Naive thymus-derived CD4-positive, alpha-beta T cell (primary cell): Measurements from ENCODE around the gene ABHD4. TPM values are rescaled to one million over a fixed set of nuclear protein-coding genes. Genes with fewer than 3 reads are reported as not detected.

Source experiments
- ATAC-seq: fragments of 150-1000 bp; cut with Tn5 transposase; 2 replicates; pipeline ENCODE4 v1.10.0; 2021; ENCODE audit warnings: mild to moderate bottlenecking, moderate library complexity
- CTCF ChIA-PET: fragments of 350-600 bp; sonication (Branson Sonifier 250); formaldehyde crosslinking; loops from one replicate; lab custom pipeline; 2021; ENCODE audit warnings: antibody characterized with exemption; lab: Charles Lee
- POLR2A ChIA-PET: fragments of 350-600 bp; sonication (Branson Sonifier 250); formaldehyde crosslinking; loops from one replicate; lab custom pipeline; 2021; ENCODE audit warnings: antibody characterized with exemption, inconsistent platforms; lab: Charles Lee
- DNase-seq, 9 donors: peaks; one replicate each; pipeline versions ENCODE4 v3.0.0 to v3.0.0-alpha.2; 2020 to 2022; ENCODE audit warnings: mixed read lengths in 1 of 9
- H3K27ac ChIP-seq: one replicate; pipeline ENCODE4 v1.7.0; 2013; ENCODE audit warnings: mild to moderate bottlenecking, low read depth, low read length, moderate library complexity
- H3K27me3 ChIP-seq, 2 donors: one replicate each; pipeline ENCODE4 v1.7.0; 2013; ENCODE audit warnings: low read length in 2 of 2, mild to moderate bottlenecking in 2 of 2, moderate library complexity in 2 of 2; ENCODE audit not compliant: control insufficient read depth in 2 of 2, insufficient read depth in 2 of 2
- H3K36me3 ChIP-seq, 3 experiments: 1 replicate in 2 of 3; 2 replicates in 1 of 3; pipeline ENCODE4 v1.7.0; 2013; ENCODE audit warnings: low read length in 3 of 3, mild to moderate bottlenecking in 3 of 3, moderate library complexity in 1 of 3; ENCODE audit not compliant: insufficient read depth in 3 of 3, control insufficient read depth in 2 of 3
- H3K4me1 ChIP-seq, 2 donors: one replicate each; pipeline ENCODE4 v1.7.0; 2013; ENCODE audit warnings: low read length in 2 of 2, mild to moderate bottlenecking in 2 of 2, moderate library complexity in 1 of 2; ENCODE audit not compliant: control insufficient read depth in 2 of 2, insufficient read depth in 2 of 2
- H3K4me3 ChIP-seq: 2 replicates; pipeline ENCODE4 v1.7.0; 2013; ENCODE audit warnings: mild to moderate bottlenecking, low read length
- H3K9me3 ChIP-seq, 3 experiments: 1 replicate in 2 of 3; 2 replicates in 1 of 3; pipeline ENCODE4 v1.7.0; 2013; ENCODE audit warnings: low read length in 3 of 3; ENCODE audit not compliant: control insufficient read depth in 2 of 3
- H3K27ac Mint-ChIP-seq, 9 donors: one replicate each; pipeline ENCODE4 v1.8.0; 2020 to 2022; ENCODE audit warnings: mixed read lengths in 9 of 9, mild to moderate bottlenecking in 8 of 9, moderate library complexity in 5 of 9, inconsistent platforms in 2 of 9
- H3K27me3 Mint-ChIP-seq, 5 donors: one replicate each; pipeline ENCODE4 v1.8.0; 2021 to 2022; ENCODE audit warnings: mixed read lengths in 5 of 5, mild to moderate bottlenecking in 1 of 5
- H3K36me3 Mint-ChIP-seq, 5 donors: one replicate each; pipeline ENCODE4 v1.8.0; 2020 to 2022; ENCODE audit warnings: mixed read lengths in 5 of 5, mild to moderate bottlenecking in 3 of 5, inconsistent platforms in 1 of 5
- H3K4me1 Mint-ChIP-seq, 7 donors: one replicate each; pipeline ENCODE4 v1.8.0; 2020 to 2022; ENCODE audit warnings: mixed read lengths in 7 of 7, mild to moderate bottlenecking in 3 of 7, inconsistent platforms in 1 of 7
- H3K4me3 Mint-ChIP-seq, 10 donors: one replicate each; pipeline ENCODE4 v1.8.0; 2020 to 2022; ENCODE audit warnings: mild to moderate bottlenecking in 10 of 10, mixed read lengths in 10 of 10, moderate library complexity in 6 of 10, inconsistent platforms in 2 of 10
- H3K9me3 Mint-ChIP-seq, 11 donors: one replicate each; pipeline ENCODE4 v1.8.0; 2020 to 2022; ENCODE audit warnings: mixed read lengths in 11 of 11, mild to moderate bottlenecking in 4 of 11, inconsistent platforms in 1 of 11, moderate library complexity in 1 of 11
- intact Hi-C, 2 donors: fragments of 100-400 bp; cut with micrococcal nuclease; formaldehyde crosslinking; loops; one replicate each; pipeline ENCODE4 v1.15.1; 2023
- polyA plus RNA-seq, 2 donors: library from polyadenylated mRNA; unstranded; fragments of 300-500 nt; fragmentation: Illumina TruSeq; gene quantifications; one replicate each; pipeline ENCODE4 v1.2.3, GENCODE V29; 2021
- total RNA-seq, 6 experiments: library from RNA in 5 of 6; stranded (reverse) in 5 of 6; gene quantifications; 1 replicate in 5 of 6; 2 replicates in 1 of 6; pipeline ENCODE4 v1.2.3 and lab custom pipeline; 2021 to 2026

The ABHD4 gene
- total and polyA plus RNA-seq, 7 experiments from 2014 or later: 6.7 to 16.3 (median 14.4) TPM

- H3K9me3 Mint-ChIP-seq: no peaks in the 10 kb centered on the region
- peak overlapping the region in 8 of 10 donors; percentile 17 to 82 (median 34) for H3K4me3 Mint-ChIP-seq
- H3K27me3 Mint-ChIP-seq: no peaks in the 10 kb centered on the region
- ChIA-PET CTCF (no interaction called here), POLR2A (interaction anchor here (0.6 kb wide), 1 partner anchor 275 kb away, joined by 4 read pairs; no protein-coding TSS in a partner anchor)
- no peaks in the 10 kb centered on the region for H3K9me3 ChIP-seq
- peak overlapping the region; percentile 2 to 95 (median 79) for H3K27ac Mint-ChIP-seq
- H3K36me3 Mint-ChIP-seq: peaks cover 0 to 40% (median 31%) of the 10 kb centered on the region in 5 donors
- peaks cover 12 to 30% (median 17%) of the 10 kb centered on the region in 3 experiments for H3K36me3 ChIP-seq
- H3K4me1 Mint-ChIP-seq: peaks cover 34 to 81% (median 63%) of the 10 kb centered on the region in 7 donors
- no peaks in the 10 kb centered on the region for H3K27me3 ChIP-seq
- H3K4me1 ChIP-seq: peaks cover 3 to 13% of the 10 kb centered on the region in 2 donors
- no peak for ATAC-seq
- H3K27ac ChIP-seq: no peak overlapping the region
- DNase-seq: no peak
- no peak overlapping the region for H3K4me3 ChIP-seq
- intact Hi-C loops: loop anchor here in 1 of 2 donors (1.0 kb wide), 1 partner anchor 11 kb away; no protein-coding TSS in a partner anchor
These were observed 20.7 kb upstream of the ABHD4 start for GRCh38 chr14:22577334-22577908.

- ChIA-PET POLR2A (interaction anchor here (0.6 kb wide), 1 partner anchor 1530 kb away, joined by 3 read pairs; no protein-coding TSS in a partner anchor), CTCF (no interaction called here)
- Histone ChIP-seq H3K4me1 (peaks cover 12 to 25% of the 10 kb centered on the region in 2 donors), H3K27me3 (no peaks in the 10 kb centered on the region), H3K4me3 (no peak overlapping the region), H3K36me3 (peaks cover 5 to 12% (median 7%) of the 10 kb centered on the region in 3 experiments), H3K27ac (peak overlapping the region; percentile 28), H3K9me3 (no peaks in the 10 kb centered on the region)
- intact Hi-C loops: no loop called here
- Mint-ChIP-seq H3K27me3 (no peaks in the 10 kb centered on the region), H3K9me3 (no peaks in the 10 kb centered on the region), H3K4me3 (peak overlapping the region; percentile 26 to 82 (median 44)), H3K36me3 (peaks cover 0 to 28% (median 17%) of the 10 kb centered on the region in 5 donors), H3K4me1 (peaks cover 51 to 92% (median 75%) of the 10 kb centered on the region in 7 donors), H3K27ac (peak overlapping the region; percentile 48 to 92 (median 73))
- no peak for ATAC-seq
- DNase-seq: no peak
These were observed 18.9 kb upstream of the ABHD4 start for GRCh38 chr14:22579236-22579635.

GRCh38 chr14:22579881-22580280, 18.2 kb upstream of the ABHD4 start:
- Mint-ChIP-seq H3K27ac (peak overlapping the region in 6 of 9 donors; percentile 1 to 79 (median 55)), H3K27me3 (no peaks in the 10 kb centered on the region), H3K4me3 (peak overlapping the region in 3 of 10 donors; percentile 10 to 27 (median 16)), H3K36me3 (peaks cover 0 to 27% (median 11%) of the 10 kb centered on the region in 5 donors), H3K4me1 (peaks cover 57 to 92% (median 75%) of the 10 kb centered on the region in 7 donors), H3K9me3 (no peaks in the 10 kb centered on the region)
- Histone ChIP-seq H3K36me3 (peaks cover under 1 to 6% (median under 1%) of the 10 kb centered on the region in 3 experiments), H3K4me1 (peaks cover 16 to 31% of the 10 kb centered on the region in 2 donors), H3K9me3 (no peaks in the 10 kb centered on the region), H3K27me3 (no peaks in the 10 kb centered on the region), H3K4me3 (no peak overlapping the region), H3K27ac (no peak overlapping the region)
- ChIA-PET POLR2A (interaction anchor here (0.6 kb wide), 1 partner anchor 1529 kb away, joined by 3 read pairs; no protein-coding TSS in a partner anchor), CTCF (no interaction called here)
- intact Hi-C loops: loop anchor here (1.0 to 10.0 kb wide), 2 partner anchors 8 to 1495 kb away; no protein-coding TSS in a partner anchor
- ATAC-seq: no peak
- peak in 1 of 9 donors; percentile 4 for DNase-seq

GRCh38 chr14:22580625-22581024, 17.5 kb upstream of the ABHD4 start:
- no peaks in the 10 kb centered on the region for H3K9me3 ChIP-seq
- intact Hi-C loops: loop anchor here (1.0 to 10.0 kb wide), 2 partner anchors 8 to 1496 kb away; no protein-coding TSS in a partner anchor
- H3K27me3 Mint-ChIP-seq: no peaks in the 10 kb centered on the region
- DNase-seq (no peak), ATAC-seq (no peak)
- ChIA-PET POLR2A (interaction anchor here (0.9 to 1.0 kb wide), 3 partner anchors 8 to 186 kb away, joined by 3 to 4 read pairs (median 3); partner anchors contain the start of genes DAD1 and OXA1L), CTCF (interaction anchor here (0.9 to 1.5 kb wide), 3 partner anchors 8 to 270 kb away, joined by 3 to 4 read pairs (median 3); no protein-coding TSS in a partner anchor)
- peak overlapping the region in 1 of 10 donors; percentile 20 for H3K4me3 Mint-ChIP-seq
- peaks cover 61 to 96% (median 81%) of the 10 kb centered on the region in 7 donors for H3K4me1 Mint-ChIP-seq
- H3K36me3 ChIP-seq: no peaks in the 10 kb centered on the region
- peak overlapping the region; percentile 27 for H3K27ac ChIP-seq
- peaks cover 16 to 39% of the 10 kb centered on the region in 2 donors for H3K4me1 ChIP-seq
- H3K27ac Mint-ChIP-seq: peak overlapping the region in 8 of 9 donors; percentile 25 to 71 (median 45)
- no peaks in the 10 kb centered on the region for H3K9me3 Mint-ChIP-seq
- H3K36me3 Mint-ChIP-seq: peaks cover 0 to 26% (median 13%) of the 10 kb centered on the region in 5 donors
- H3K27me3 ChIP-seq: no peaks in the 10 kb centered on the region
- no peak overlapping the region for H3K4me3 ChIP-seq

GRCh38 chr14:22583994-22584393, 14.1 kb upstream of the ABHD4 start:
- peaks cover 62 to 89% (median 78%) of the 10 kb centered on the region in 7 donors for H3K4me1 Mint-ChIP-seq

GRCh38 chr14:22587247-22587646, 10.9 kb upstream of the ABHD4 start:
- Mint-ChIP-seq H3K27ac (peak overlapping the region; percentile 90 to 100 (median 99)), H3K36me3 (peaks cover 0 to 26% (median 12%) of the 10 kb centered on the region in 5 donors), H3K4me3 (peak overlapping the region; percentile 83 to 99 (median 96)), H3K4me1 (peaks cover 53 to 78% (median 72%) of the 10 kb centered on the region in 7 donors), H3K9me3 (peaks cover 0 to 8% (median 0%) of the 10 kb centered on the region in 11 donors), H3K27me3 (peaks cover 0 to 5% (median 0%) of the 10 kb centered on the region in 5 donors)
- CTCF ChIA-PET: interaction anchor here (0.6 to 4.7 kb wide), 3 partner anchors 16 to 518 kb away, joined by 3 to 52 read pairs (median 4); no protein-coding TSS in a partner anchor
- H3K36me3 ChIP-seq: no peaks in the 10 kb centered on the region
- peak overlapping the region; percentile 96 for H3K27ac ChIP-seq
- POLR2A ChIA-PET: interaction anchor here (2.9 to 6.6 kb wide), 4 partner anchors 12 to 55 kb away, joined by 9 to 82 read pairs (median 43); partner anchors contain the start of gene ABHD4
- H3K9me3 ChIP-seq: no peaks in the 10 kb centered on the region
- H3K27me3 ChIP-seq: no peaks in the 10 kb centered on the region
- intact Hi-C loops: loop anchor here (5.0 to 10.0 kb wide), 10 partner anchors 65 to 1502 kb away; partner anchors contain the start of genes PPP1R3E (in 2 of the 2), CHD8 (in 1 of the 2), LRP10 (in 1 of the 2) and MRPL52 (in 1 of the 2)
- no peak overlapping the region for H3K4me3 ChIP-seq
- ATAC-seq (no peak), DNase-seq (no peak)
- H3K4me1 ChIP-seq: peaks cover 43 to 50% of the 10 kb centered on the region in 2 donors

More at GRCh38 chr14:22583994-22584393, 14.1 kb upstream of the ABHD4 start:
- ATAC-seq (no peak), DNase-seq (peak in 1 of 9 donors; percentile 15)
- CTCF ChIA-PET: interaction anchor here (0.8 to 1.6 kb wide), 3 partner anchors 12 to 287 kb away, joined by 3 to 11 read pairs (median 5); no protein-coding TSS in a partner anchor
- peaks cover 0 to 2% (median 0%) of the 10 kb centered on the region in 5 donors for H3K27me3 Mint-ChIP-seq
- peaks cover 0 to 4% (median 0%) of the 10 kb centered on the region in 11 donors for H3K9me3 Mint-ChIP-seq
- peak overlapping the region in 9 of 10 donors; percentile 29 to 86 (median 61) for H3K4me3 Mint-ChIP-seq
- peak overlapping the region; percentile 29 to 100 (median 84) for H3K27ac Mint-ChIP-seq
- Histone ChIP-seq H3K36me3 (no peaks in the 10 kb centered on the region), H3K27ac (peak overlapping the region; percentile 48), H3K9me3 (no peaks in the 10 kb centered on the region), H3K4me3 (no peak overlapping the region), H3K27me3 (no peaks in the 10 kb centered on the region), H3K4me1 (peaks cover 37 to 50% of the 10 kb centered on the region in 2 donors)
- POLR2A ChIA-PET: interaction anchor here (0.9 to 6.6 kb wide), 4 partner anchors 10 to 17 kb away, joined by 4 to 82 read pairs (median 4); no protein-coding TSS in a partner anchor
- H3K36me3 Mint-ChIP-seq: peaks cover 5 to 32% (median 18%) of the 10 kb centered on the region in 5 donors
- intact Hi-C loops: loop anchor here in 1 of 2 donors (2.0 to 10.0 kb wide), 2 partner anchors 15 to 1499 kb away; partner anchors contain the start of gene ABHD4
